GM21723 (cell line): ENCODE results near the gene TCF12.
"Not testable (repeated sequence)": the region's sequence is repeated elsewhere in the genome, so short reads cannot be mapped to it uniquely, and the experiment has no call there.

ENCODE experiments used
- ATAC-seq: cut with Tn5 transposase; IDR thresholded peaks from one replicate; pipeline ENCODE4 v1.9.1; 2021; ENCODE audit warnings: mild to moderate bottlenecking, moderate library complexity; ENCODE audit not compliant: unreplicated experiment

Gene TCF12

DNA sequence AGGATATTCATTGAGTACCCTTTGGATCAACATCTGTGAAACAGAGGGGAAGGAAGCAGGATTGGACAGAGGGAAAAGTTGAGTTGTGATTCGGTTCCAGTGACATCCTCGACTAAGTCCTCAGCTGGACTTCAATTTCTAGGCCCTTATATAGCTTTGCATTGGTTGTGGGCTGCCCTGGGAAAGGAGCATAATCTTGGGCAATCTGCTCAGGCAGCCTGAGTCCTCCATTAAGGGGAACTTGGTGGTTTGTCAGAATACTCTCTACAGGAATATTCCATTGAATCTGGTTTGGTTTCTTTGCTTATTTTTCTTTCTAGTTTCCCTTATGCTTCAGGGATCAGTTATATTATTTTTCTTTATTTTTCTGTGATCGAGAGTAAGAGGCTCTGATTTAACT lies 94.1 kb downstream of the TCF12 start:
- ATAC-seq = no peak

DNA sequence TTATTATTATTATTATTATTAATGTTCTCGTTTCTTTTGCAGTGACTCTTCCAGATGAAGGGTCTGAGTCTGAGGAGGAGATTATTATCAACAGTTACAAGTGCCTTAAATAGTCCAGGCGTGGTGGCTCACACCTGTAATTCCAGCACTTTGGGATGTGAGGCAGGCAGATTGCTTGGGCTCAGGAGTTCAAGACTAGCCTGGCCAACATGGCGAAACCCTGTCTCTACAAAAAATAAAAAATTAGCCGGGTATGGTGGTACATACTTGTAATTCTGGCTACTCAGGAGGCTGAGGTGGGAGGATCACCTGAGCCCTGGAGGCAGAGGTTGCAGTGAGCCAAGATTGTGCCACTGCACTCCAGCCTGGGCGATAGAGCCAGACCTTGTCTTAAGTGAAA lies 96.5 kb downstream of the TCF12 start:
- ATAC-seq = not testable (repeated sequence)

DNA sequence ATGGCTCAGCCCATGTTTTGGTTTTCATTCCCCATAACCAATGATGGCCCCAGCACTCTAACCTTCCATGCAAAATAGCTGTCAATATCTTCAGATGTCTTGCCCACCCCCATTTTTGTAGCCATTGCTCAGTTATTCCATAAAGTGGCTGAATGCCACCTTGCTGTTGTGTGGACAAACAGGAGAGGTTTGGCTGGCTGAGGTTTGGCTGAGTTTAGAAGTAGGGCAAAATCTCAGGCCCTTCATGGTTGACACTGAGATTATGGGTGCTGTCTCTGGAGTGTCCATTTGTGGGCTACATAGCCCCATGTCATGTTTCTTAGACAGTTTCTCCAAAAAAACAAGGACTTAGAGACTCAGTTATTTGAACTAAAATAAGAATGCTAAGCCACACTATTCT lies 96.9 kb downstream of the TCF12 start:
- ATAC-seq = no peak

- ATAC-seq = no peak
Observed at GRCh38 chr15:57015897-57016296, 97.5 kb downstream of the TCF12 start.

DNA sequence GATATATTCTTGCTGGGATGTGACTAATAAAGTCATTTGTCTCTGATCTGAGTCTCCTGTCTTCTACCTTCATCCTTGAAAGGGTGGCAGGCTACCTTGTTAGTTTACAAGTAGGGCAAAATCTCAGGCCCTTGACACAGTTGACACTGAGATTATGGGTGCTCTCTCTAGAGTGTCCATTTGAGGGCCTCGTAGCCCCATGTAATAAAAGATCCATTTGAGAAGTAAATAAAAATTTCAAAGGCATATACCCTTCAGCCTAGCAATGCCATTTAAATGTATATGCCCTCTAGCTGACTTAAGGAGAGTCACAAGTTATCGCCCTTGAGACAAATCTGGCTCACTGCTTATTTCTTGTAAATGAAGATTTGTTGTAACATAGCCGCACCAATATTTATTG lies 98.6 kb downstream of the TCF12 start:
- no peak for ATAC-seq

GRCh38 chr15:57018151-57018550 lies 99.7 kb downstream of the TCF12 start:
- ATAC-seq = no peak

DNA sequence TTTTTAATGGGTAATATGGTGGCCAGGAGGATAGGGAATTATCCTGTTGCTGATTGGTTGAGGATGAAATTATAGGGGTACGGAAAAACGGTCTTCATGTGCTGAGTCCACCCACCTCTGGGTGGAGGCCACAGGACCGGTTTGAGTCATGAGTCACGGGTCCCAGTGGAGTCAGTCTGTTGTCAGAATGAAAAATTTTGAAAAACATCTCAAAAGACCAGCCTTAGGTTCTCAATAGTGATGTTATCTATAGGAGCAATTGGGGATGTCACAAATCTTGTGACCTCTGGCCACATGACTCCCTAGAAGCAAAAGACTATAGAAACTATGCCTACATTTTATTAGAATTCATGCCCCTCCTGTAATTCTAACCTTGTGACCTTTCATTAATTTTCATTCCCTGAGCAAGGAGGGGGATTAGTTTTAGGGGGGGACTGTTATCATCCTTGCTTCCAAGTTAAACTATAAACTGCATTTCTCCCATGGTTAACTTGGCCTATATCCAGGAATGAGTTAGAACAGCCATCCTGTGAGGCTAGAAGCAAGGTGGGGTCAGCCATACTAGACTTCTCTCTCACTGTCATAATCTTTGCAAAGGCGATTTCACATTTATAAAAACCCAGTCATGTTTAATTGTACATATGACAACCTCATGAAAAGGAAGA lies 101.2 kb downstream of the TCF12 start:
- no peak for ATAC-seq

- ATAC-seq = no peak
Observed at GRCh38 chr15:57025264-57025926, 107.0 kb downstream of the TCF12 start.

DNA sequence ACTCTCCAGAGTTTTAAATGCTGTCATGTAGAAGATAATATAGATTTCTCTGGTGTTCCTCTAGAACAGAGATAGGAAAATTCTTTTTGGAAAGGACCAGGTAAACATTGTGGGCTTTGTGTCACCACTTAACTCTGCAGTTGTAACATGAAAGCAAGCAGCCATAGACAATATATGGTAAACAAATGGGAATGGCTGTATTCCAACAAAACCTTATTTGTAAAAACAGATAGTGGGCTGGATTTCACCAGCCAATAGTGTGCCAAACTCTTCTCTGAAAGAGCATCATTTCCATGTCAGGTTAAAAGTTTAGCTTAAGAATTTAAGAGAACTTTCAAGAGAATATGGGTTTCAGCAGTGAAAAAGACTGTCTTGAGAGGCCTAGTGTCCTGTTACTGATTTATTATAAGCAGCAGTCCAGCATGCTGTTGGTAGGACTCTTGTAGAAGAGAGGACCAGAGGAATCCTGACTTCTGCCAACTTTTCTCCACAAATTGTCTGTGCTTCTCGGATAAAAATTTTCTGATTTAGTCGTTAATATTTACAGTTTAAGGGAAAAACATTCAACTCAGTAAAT lies 107.7 kb downstream of the TCF12 start:
- no peak for ATAC-seq

GRCh38 chr15:57027596-57027995 lies 109.2 kb downstream of the TCF12 start:
- ATAC-seq = no peak

DNA sequence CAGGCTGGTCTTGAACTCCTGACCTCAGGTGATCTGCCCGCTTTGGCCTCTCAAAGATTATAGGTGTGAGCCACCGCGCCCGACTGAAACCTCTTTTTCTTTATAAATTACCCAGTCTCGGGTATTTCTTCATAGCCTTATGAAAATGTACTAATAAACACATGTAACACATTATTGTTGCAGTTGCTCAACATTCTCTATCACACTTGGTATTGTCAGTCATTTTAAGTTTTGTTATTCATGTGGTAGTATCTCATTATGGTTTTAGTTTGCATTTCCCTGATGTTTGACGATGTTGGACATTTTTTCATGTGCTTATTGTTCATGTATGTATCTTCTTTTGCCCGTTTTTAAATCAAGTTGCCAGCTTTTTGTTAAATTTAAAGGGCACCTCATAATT lies 109.7 kb downstream of the TCF12 start:
- ATAC-seq = no peak

DNA sequence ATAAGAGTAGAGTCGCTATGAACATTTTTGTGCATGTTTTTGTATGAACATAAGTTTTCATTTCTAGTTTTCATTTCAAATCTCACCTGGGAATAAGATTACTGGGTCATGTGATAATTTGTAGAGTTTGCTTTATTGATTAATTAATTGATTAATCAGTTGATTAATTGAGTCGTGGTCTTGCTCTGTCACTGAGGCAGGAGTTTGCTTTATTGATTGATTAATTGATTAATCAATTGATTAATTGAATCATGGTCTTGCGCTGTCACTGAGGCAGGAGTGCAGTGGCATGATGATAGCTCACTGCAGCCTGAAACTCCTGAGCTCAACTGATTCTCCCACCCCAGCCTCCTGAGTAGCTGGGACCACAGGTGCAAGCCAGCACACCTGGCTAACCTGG lies 111.6 kb downstream of the TCF12 start:
- ATAC-seq = no peak

- ATAC-seq = no peak
Observed at GRCh38 chr15:57031082-57031481, 112.6 kb downstream of the TCF12 start.

DNA sequence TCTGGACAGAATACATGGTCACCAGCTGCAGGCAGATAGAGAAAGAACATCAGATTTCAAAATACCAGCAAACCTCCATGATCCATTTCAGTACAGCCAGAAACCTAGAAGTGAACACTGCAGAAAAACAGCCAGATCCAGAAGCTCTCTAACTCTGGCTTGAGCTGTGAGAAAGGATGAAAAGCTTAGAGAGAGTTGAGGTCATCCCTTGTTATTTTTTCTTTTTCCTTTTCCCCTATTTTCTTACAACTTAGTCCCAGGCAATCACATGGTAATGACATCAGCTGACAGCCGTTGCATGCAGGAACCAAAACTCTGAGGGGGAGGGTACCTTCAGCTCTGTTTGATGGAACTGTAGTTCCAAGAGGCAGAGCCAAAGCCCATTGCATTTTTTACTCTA lies 113.2 kb downstream of the TCF12 start:
- ATAC-seq = no peak

DNA sequence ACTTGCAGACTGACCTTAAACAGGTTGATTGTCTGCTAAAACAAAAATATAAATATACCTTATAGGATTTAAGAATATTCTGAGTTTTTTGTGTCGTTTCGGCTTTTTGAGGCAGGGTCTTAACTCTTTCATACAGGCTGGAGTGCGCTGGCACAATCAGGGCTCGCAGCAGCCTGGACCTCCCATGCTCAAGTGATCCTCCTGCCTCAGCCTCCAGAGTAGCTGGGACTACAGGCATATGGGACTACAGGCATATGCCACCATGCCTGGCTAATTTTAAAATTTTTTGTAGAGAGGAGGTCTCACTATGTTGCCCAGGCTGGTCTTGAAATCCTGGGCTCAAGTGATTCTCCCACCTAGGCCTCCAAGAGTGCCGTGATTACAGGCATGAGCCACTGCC lies 113.9 kb downstream of the TCF12 start:
- ATAC-seq = no peak

GRCh38 chr15:57033715-57034439 lies 115.4 kb downstream of the TCF12 start:
- ATAC-seq = no peak

DNA sequence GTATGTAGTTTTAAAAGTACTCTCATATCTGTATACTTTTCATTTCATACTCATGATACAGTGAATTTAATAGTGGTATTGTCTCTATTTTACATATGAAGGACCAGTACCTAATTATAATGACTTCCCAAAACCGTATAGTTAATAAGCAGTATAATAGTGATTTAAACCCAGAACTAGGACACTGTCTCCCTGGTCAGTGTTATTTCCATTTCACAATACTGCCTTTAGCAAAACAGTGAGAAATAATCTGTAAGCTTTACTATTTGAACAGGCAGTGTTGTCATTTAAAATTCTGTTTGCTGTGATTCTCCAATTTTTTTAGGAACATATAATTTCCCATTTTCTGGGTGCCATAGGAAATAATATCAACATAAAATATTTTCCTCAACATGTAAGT lies 116.2 kb downstream of the TCF12 start:
- no peak for ATAC-seq

DNA sequence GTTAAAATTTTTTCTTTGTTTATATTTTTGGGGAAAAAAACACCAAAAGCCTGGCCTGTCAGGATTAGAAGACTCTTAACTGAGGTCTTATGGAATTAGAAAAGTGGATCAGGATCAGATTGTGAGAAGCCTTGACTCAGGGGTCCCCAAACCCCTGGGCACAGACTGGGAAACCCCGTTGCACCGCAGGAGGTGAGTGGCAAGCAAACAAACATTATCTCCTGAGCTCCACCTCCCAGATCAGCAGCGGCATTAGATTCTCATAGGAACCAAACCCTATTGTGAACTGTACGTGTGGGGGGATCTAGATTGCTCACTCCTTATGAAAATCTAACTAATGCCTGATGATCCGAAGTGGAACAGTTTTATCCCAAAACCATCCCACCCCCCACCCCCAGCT lies 117.2 kb downstream of the TCF12 start:
- ATAC-seq = no peak

DNA sequence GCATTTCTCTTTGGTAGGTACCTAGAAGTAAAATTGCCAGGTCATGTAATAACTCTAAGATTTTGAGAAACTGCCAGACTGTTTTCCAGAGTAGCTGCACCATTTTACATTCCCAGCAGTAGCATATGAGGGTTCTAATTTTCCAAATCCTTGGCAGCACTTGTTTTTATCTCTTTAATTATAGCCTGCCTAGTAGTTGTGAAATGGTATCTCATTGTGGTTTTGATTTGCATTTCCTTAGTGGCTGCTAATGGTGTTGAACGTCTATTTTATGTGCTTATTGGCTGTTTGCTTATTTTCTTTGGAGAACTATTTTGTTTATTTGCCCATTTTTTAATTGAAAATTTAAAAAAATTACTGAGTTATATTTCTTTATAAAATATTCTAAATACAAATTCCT lies 117.9 kb downstream of the TCF12 start:
- no peak for ATAC-seq

DNA sequence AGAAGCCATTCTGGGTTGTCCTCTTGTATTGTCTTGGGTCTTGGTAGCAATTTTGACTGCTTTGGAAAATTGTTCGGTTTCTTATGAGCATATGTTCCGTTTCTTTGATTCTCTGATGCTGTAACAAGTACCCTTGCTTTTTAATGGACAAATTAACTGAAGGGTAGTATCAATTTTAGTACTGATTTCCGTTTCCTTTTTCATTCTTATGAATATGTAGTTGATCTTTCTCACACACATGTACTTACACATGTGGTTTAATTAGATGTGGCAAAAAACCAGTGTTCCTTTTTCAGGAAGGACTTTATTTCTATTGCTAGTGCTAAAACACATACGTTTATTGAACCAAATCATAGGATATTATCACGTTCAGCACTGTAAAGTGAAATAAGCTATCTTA lies 119.1 kb downstream of the TCF12 start:
- ATAC-seq = no peak

- no peak for ATAC-seq
Observed at GRCh38 chr15:57038040-57038439, 119.6 kb downstream of the TCF12 start.

DNA sequence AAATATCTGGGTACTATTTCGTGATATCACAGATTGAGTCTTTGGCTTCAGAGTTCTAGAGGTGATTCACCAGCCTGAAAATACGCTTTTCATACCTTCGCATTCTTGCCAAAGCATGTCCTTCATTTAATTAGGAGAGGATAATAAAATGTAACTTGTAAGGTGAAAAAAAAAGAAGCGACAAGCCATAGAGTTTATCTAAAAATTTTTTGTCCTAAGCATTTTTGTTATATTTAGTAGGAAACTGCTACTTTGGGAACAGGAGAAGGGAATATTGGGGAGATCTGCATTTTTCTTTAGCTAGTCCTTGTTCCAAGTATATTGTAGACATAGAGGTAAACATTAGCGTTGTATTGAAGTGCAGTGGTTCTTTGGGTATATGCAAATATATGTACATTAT lies 120.1 kb downstream of the TCF12 start:
- ATAC-seq = no peak
